Fibroblast of mammary gland (primary cell): ENCODE results near the gene TMPRSS11B.

Source experiments
- DNase-seq: peaks from one replicate; pipeline ENCODE4 v3.0.0-alpha.2; 2010; ENCODE audit warnings: low read depth
- H3K4me3 ChIP-seq: 2 replicates; pipeline ENCODE4 v1.5.1; 2011; ENCODE audit warnings: low read depth, mild to moderate bottlenecking, low read length, moderate library complexity; ENCODE audit not compliant: control insufficient read depth
- TF ChIP-seq, protein P1 (sequence below): conservative IDR thresholded peaks from 2 replicates; pipeline ENCODE4 v1.5.1; 2011; ENCODE audit warnings: low read depth, low read length, inconsistent platforms; ENCODE audit not compliant: control insufficient read depth, insufficient read depth

TMPRSS11B gene

GRCh38 chr4:68264875-68265565, 19.5 kb upstream of the TMPRSS11B start:
- TF ChIP-seq, protein P1, sequence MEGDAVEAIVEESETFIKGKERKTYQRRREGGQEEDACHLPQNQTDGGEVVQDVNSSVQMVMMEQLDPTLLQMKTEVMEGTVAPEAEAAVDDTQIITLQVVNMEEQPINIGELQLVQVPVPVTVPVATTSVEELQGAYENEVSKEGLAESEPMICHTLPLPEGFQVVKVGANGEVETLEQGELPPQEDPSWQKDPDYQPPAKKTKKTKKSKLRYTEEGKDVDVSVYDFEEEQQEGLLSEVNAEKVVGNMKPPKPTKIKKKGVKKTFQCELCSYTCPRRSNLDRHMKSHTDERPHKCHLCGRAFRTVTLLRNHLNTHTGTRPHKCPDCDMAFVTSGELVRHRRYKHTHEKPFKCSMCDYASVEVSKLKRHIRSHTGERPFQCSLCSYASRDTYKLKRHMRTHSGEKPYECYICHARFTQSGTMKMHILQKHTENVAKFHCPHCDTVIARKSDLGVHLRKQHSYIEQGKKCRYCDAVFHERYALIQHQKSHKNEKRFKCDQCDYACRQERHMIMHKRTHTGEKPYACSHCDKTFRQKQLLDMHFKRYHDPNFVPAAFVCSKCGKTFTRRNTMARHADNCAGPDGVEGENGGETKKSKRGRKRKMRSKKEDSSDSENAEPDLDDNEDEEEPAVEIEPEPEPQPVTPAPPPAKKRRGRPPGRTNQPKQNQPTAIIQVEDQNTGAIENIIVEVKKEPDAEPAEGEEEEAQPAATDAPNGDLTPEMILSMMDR = no peak
- H3K4me3 ChIP-seq = no peak overlapping the region
- DNase-seq = no peak

DNA sequence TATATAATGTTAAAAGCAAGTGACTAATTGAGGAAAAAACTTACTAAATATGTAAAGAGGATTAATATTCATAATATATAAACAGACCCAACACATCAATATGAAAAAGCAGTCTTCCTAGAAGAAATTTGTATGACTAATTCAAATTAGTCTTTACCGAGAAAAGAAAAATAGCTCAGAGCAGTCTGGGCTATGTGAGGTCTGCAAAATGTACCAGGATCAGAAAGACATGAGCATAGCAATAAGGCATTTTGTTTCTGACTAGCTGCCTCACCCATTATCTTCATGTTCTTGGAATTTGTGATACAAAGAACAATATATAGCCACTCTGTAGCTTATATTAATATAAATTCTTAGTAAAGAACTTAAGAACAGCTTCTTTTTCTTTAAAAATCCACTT, 13.7 kb upstream of the TMPRSS11B start:
- no peak for DNase-seq
- TF ChIP-seq, protein P1 = no peak
- H3K4me3 ChIP-seq = no peak overlapping the region

DNA sequence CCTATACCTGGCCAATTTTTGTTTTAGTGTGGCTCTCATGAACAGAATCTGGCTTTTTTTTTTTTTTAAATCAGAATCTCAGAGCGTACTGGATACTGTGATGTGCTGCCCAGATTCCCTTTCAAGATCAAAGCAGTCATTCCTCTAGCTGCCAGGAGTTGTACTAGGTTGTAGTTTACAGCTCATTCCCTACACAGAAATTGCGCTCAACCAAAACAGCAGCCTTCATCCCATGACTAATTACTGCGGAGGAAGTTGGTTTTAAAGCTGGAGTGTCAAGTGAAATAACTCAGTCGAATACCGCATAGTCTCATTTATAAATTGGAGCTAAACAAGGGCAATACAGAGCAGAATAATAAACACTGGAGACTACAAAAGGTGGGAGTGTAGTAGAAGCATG, 12.2 kb upstream of the TMPRSS11B start:
- DNase-seq = no peak
- TF ChIP-seq, protein P1 = no peak

GRCh38 chr4:68256284-68256683, 10.8 kb upstream of the TMPRSS11B start:
- TF ChIP-seq, protein P1 = no peak
- no peak for DNase-seq
- no peak overlapping the region for H3K4me3 ChIP-seq

More for the DNA sequence above, 12.2 kb upstream of the TMPRSS11B start:
- no peak overlapping the region for H3K4me3 ChIP-seq

DNA sequence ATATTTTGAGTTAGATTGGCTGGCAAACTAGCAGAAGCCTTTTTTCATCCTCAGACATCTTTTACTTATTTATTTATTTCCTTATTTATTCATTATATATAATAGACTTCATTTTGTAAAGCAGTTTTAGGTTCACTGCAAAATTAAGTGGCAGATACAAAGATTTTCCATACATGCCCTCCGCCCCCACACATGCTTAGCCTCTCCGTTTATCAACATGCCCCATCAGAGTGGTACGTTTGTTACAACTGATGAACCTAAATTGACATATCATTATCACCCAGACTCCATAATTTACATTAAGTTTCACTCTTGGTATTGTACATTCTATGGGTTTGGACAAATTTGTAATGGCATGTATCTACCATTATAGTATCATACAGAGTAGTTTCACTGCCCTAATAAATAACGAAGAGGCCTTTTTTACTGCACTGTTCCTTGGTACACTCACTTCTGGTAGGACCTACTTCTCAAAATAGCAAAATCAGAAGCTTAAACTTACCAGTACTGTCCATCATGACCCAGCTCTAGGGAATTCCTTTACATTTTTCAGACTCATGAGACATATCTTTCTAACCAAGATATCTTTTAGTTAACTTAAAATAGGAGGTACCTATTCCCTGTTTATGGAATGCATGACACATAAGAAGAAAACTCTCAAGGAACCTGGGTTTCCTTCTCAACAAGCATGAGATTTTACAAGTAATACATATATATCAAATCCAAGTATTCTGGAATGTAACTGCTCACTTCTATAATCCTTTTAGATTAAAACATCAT, 4.8 kb upstream of the TMPRSS11B start:
- DNase-seq = no peak
- H3K4me3 ChIP-seq = no peak overlapping the region
- TF ChIP-seq, protein P1 = no peak

GRCh38 chr4:68249434-68249833, 3.9 kb upstream of the TMPRSS11B start:
- TF ChIP-seq, protein P1 = no peak
- no peak overlapping the region for H3K4me3 ChIP-seq
- no peak for DNase-seq
